ENCODE measurements around the gene SLC9A9.

The SLC9A9 gene

GRCh38 chr3:143576568-143577270 is 271.5 kb downstream of the SLC9A9 start:
- DNase-seq = no peak
- no peak for TF ChIP-seq POLR2A (IDR thresholded peaks at IDR 0.05; ENCODE audit: low read length)
- no peak for TF ChIP-seq GATA1 (IDR thresholded peaks at IDR 0.05; ENCODE audit: low read depth, low read length)

- no peak for DNase-seq
- TF ChIP-seq POLR2A (IDR thresholded peaks at IDR 0.05; ENCODE audit: low read length) (no peak), GATA1 (IDR thresholded peaks at IDR 0.05; ENCODE audit: low read depth, low read length) (no peak)
These were observed 273.3 kb downstream of the SLC9A9 start for GRCh38 chr3:143574933-143575332.

GRCh38 chr3:143573610-143574303 is 274.5 kb downstream of the SLC9A9 start:
- DNase-seq = no peak
- TF ChIP-seq POLR2A (IDR thresholded peaks at IDR 0.05; ENCODE audit: low read length) (no peak), GATA1 (IDR thresholded peaks at IDR 0.05; ENCODE audit: low read depth, low read length) (no peak)

- DNase-seq = no peak
These were observed 276.7 kb downstream of the SLC9A9 start for GRCh38 chr3:143571548-143571947.

GRCh38 chr3:143567823-143568222 is 280.4 kb downstream of the SLC9A9 start:
- no peak for DNase-seq
- TF ChIP-seq POLR2A (IDR thresholded peaks at IDR 0.05; ENCODE audit: low read length) (no peak), GATA1 (IDR thresholded peaks at IDR 0.05; ENCODE audit: low read depth, low read length) (no peak)

More at GRCh38 chr3:143571548-143571947, 276.7 kb downstream of the SLC9A9 start:
- TF ChIP-seq POLR2A (IDR thresholded peaks at IDR 0.05; ENCODE audit: low read length) (no peak), GATA1 (IDR thresholded peaks at IDR 0.05; ENCODE audit: low read depth, low read length) (no peak)

- DNase-seq = no peak
- TF ChIP-seq GATA1 (IDR thresholded peaks at IDR 0.05; ENCODE audit: low read depth, low read length) = no peak
- no peak for TF ChIP-seq POLR2A (IDR thresholded peaks at IDR 0.05; ENCODE audit: low read length)
These were observed 282.3 kb downstream of the SLC9A9 start for GRCh38 chr3:143565951-143566350.

- DNase-seq = no peak
- TF ChIP-seq GATA1 (IDR thresholded peaks at IDR 0.05; ENCODE audit: low read depth, low read length) (no peak), POLR2A (IDR thresholded peaks at IDR 0.05; ENCODE audit: low read length) (no peak)
These were observed 284.5 kb downstream of the SLC9A9 start for GRCh38 chr3:143563786-143564185.

GRCh38 chr3:143562789-143563188 is 285.5 kb downstream of the SLC9A9 start:
- no peak for DNase-seq
- TF ChIP-seq GATA1 (IDR thresholded peaks at IDR 0.05; ENCODE audit: low read depth, low read length) (no peak), POLR2A (IDR thresholded peaks at IDR 0.05; ENCODE audit: low read length) (no peak)

GRCh38 chr3:143559296-143559695 is 289.0 kb downstream of the SLC9A9 start:
- no peak for DNase-seq
- TF ChIP-seq GATA1 (IDR thresholded peaks at IDR 0.05; ENCODE audit: low read depth, low read length) (no peak), POLR2A (IDR thresholded peaks at IDR 0.05; ENCODE audit: low read length) (no peak)

GRCh38 chr3:143552851-143553250 is 295.4 kb downstream of the SLC9A9 start:
- DNase-seq = no peak
- TF ChIP-seq POLR2A (IDR thresholded peaks at IDR 0.05; ENCODE audit: low read length) = no peak
- no peak for TF ChIP-seq GATA1 (IDR thresholded peaks at IDR 0.05; ENCODE audit: low read depth, low read length)

- DNase-seq = no peak
- TF ChIP-seq GATA1 (IDR thresholded peaks at IDR 0.05; ENCODE audit: low read depth, low read length) (no peak), POLR2A (IDR thresholded peaks at IDR 0.05; ENCODE audit: low read length) (no peak)
These were observed 296.5 kb downstream of the SLC9A9 start for GRCh38 chr3:143551761-143552160.

- TF ChIP-seq POLR2A (IDR thresholded peaks at IDR 0.05; ENCODE audit: low read length) (no peak), GATA1 (IDR thresholded peaks at IDR 0.05; ENCODE audit: low read depth, low read length) (no peak)
- no peak for DNase-seq
These were observed 299.3 kb downstream of the SLC9A9 start for GRCh38 chr3:143548861-143549497.

GRCh38 chr3:143548393-143548792 is 299.9 kb downstream of the SLC9A9 start:
- TF ChIP-seq GATA1 (IDR thresholded peaks at IDR 0.05; ENCODE audit: low read depth, low read length) (no peak), POLR2A (IDR thresholded peaks at IDR 0.05; ENCODE audit: low read length) (no peak)
- DNase-seq = no peak

- no peak for TF ChIP-seq GATA1 (IDR thresholded peaks at IDR 0.05; ENCODE audit: low read depth, low read length)
- TF ChIP-seq POLR2A (IDR thresholded peaks at IDR 0.05; ENCODE audit: low read length) = no peak
These were observed 309.7 kb downstream of the SLC9A9 start for GRCh38 chr3:143538577-143538981.

More at GRCh38 chr3:143538577-143538981, 309.7 kb downstream of the SLC9A9 start:
- DNase-seq = no peak
